ENCODE measurements around the gene IGSF21.
"Not testable (repeated sequence)": the region's sequence is repeated elsewhere in the genome, so short reads cannot be mapped to it uniquely, and the experiment has no call there.

The IGSF21 gene

GRCh38 chr1:18413541-18414305 is 306.1 kb downstream of the IGSF21 start:
- H3K27me3 ChIP-seq (ENCODE audit: control insufficient read depth, insufficient read depth, low read length): no peaks in the 10 kb centered on the region
- no peak overlapping the region for H3K9ac ChIP-seq
- no peaks in the 10 kb centered on the region for H3K9me3 ChIP-seq (ENCODE audit: control insufficient read depth, low read length)
- no peak for TF ChIP-seq CTCF (IDR thresholded peaks at IDR 0.05)
- H3K79me2 ChIP-seq: no peaks in the 10 kb centered on the region
- H3K4me1 ChIP-seq: no peaks in the 10 kb centered on the region
- no peak overlapping the region for H3K4me2 ChIP-seq (ENCODE audit: low read length)
- no peak overlapping the region for H2AFZ ChIP-seq
- no peak overlapping the region for H3K4me3 ChIP-seq (ENCODE audit: low read depth, low read length)
- no peaks in the 10 kb centered on the region for H3K36me3 ChIP-seq (ENCODE audit: control insufficient read depth, insufficient read depth, low read length)
- H3K27ac ChIP-seq: no peak overlapping the region

GRCh38 chr1:18414321-18414720 is 306.7 kb downstream of the IGSF21 start:
- H3K36me3 ChIP-seq (ENCODE audit: control insufficient read depth, insufficient read depth, low read length): no peaks in the 10 kb centered on the region
- no peaks in the 10 kb centered on the region for H3K9me3 ChIP-seq (ENCODE audit: control insufficient read depth, low read length)
- H3K4me2 ChIP-seq (ENCODE audit: low read length): no peak overlapping the region
- H3K4me3 ChIP-seq (ENCODE audit: low read depth, low read length): no peak overlapping the region
- H3K27me3 ChIP-seq (ENCODE audit: control insufficient read depth, insufficient read depth, low read length): no peaks in the 10 kb centered on the region
- no peak for TF ChIP-seq CTCF (IDR thresholded peaks at IDR 0.05)
- H3K9ac ChIP-seq: no peak overlapping the region
- H2AFZ ChIP-seq: no peak overlapping the region
- no peak overlapping the region for H3K27ac ChIP-seq
- H3K4me1 ChIP-seq: no peaks in the 10 kb centered on the region
- no peaks in the 10 kb centered on the region for H3K79me2 ChIP-seq

GRCh38 chr1:18414872-18415447 is 307.4 kb downstream of the IGSF21 start:
- H3K36me3 ChIP-seq (ENCODE audit: control insufficient read depth, insufficient read depth, low read length): no peaks in the 10 kb centered on the region
- H2AFZ ChIP-seq: no peak overlapping the region
- H3K79me2 ChIP-seq: no peaks in the 10 kb centered on the region
- no peak for TF ChIP-seq CTCF (IDR thresholded peaks at IDR 0.05)
- H3K27me3 ChIP-seq (ENCODE audit: control insufficient read depth, insufficient read depth, low read length): no peaks in the 10 kb centered on the region
- no peaks in the 10 kb centered on the region for H3K9me3 ChIP-seq (ENCODE audit: control insufficient read depth, low read length)
- H3K9ac ChIP-seq: no peak overlapping the region
- no peak overlapping the region for H3K27ac ChIP-seq
- H3K4me1 ChIP-seq: no peaks in the 10 kb centered on the region
- H3K4me2 ChIP-seq (ENCODE audit: low read length): no peak overlapping the region
- no peak overlapping the region for H3K4me3 ChIP-seq (ENCODE audit: low read depth, low read length)

GRCh38 chr1:18415448-18416027 is 307.9 kb downstream of the IGSF21 start:
- no peaks in the 10 kb centered on the region for H3K9me3 ChIP-seq (ENCODE audit: control insufficient read depth, low read length)
- H3K4me3 ChIP-seq (ENCODE audit: low read depth, low read length): no peak overlapping the region
- TF ChIP-seq CTCF (IDR thresholded peaks at IDR 0.05): no peak

GRCh38 chr1:18416126-18416525 is 308.5 kb downstream of the IGSF21 start:
- not testable (repeated sequence) for H3K79me2 ChIP-seq; H3K9ac ChIP-seq; H2AFZ ChIP-seq; H3K4me2 ChIP-seq (ENCODE audit: low read length); H3K27ac ChIP-seq; H3K4me1 ChIP-seq; H3K4me3 ChIP-seq (ENCODE audit: low read depth, low read length); H3K9me3 ChIP-seq (ENCODE audit: control insufficient read depth, low read length); H3K27me3 ChIP-seq (ENCODE audit: control insufficient read depth, insufficient read depth, low read length); H3K36me3 ChIP-seq (ENCODE audit: control insufficient read depth, insufficient read depth, low read length)

More at GRCh38 chr1:18415448-18416027, 307.9 kb downstream of the IGSF21 start:
- H3K9ac ChIP-seq: no peak overlapping the region
- H3K79me2 ChIP-seq: no peaks in the 10 kb centered on the region
- H3K27ac ChIP-seq: no peak overlapping the region
- no peak overlapping the region for H3K4me2 ChIP-seq (ENCODE audit: low read length)
- H3K4me1 ChIP-seq: no peaks in the 10 kb centered on the region
- H3K27me3 ChIP-seq (ENCODE audit: control insufficient read depth, insufficient read depth, low read length): no peaks in the 10 kb centered on the region
- H3K36me3 ChIP-seq (ENCODE audit: control insufficient read depth, insufficient read depth, low read length): no peaks in the 10 kb centered on the region
- no peak overlapping the region for H2AFZ ChIP-seq
